H9 (cell line): ENCODE data around the gene CCDC12. TPM values are rescaled to one million over a fixed set of nuclear protein-coding genes. Genes with fewer than 3 reads are reported as not detected.

Source experiments
- DNase-seq: peaks from one replicate; pipeline ENCODE4 v3.0.0-alpha.2; 2017
- H2AFZ ChIP-seq: one replicate; pipeline ENCODE4 v1.6.1; 2013; ENCODE audit warnings: mild to moderate bottlenecking, low read length, control low read depth, moderate library complexity
- H2AK5ac ChIP-seq: 2 replicates; pipeline ENCODE4 v1.6.1; 2013; ENCODE audit warnings: low read length, control low read depth, mixed read lengths; ENCODE audit not compliant: insufficient read length
- H2BK120ac ChIP-seq: one replicate; pipeline ENCODE4 v1.6.1; 2013; ENCODE audit warnings: low read depth, mild to moderate bottlenecking, low read length, control low read depth, inconsistent platforms; ENCODE audit not compliant: poor library complexity, severe bottlenecking
- H2BK12ac ChIP-seq: 2 replicates; pipeline ENCODE4 v1.6.1; 2013; ENCODE audit warnings: low read length, control low read depth, mixed read lengths, low read depth; ENCODE audit not compliant: insufficient read length
- H2BK15ac ChIP-seq: 2 replicates; pipeline ENCODE4 v1.6.1; 2013; ENCODE audit warnings: low read depth, low read length, control low read depth
- H2BK20ac ChIP-seq: one replicate; pipeline ENCODE4 v1.6.1; 2013; ENCODE audit warnings: low read depth, mild to moderate bottlenecking, low read length, control low read depth, inconsistent platforms; ENCODE audit not compliant: poor library complexity, severe bottlenecking
- H2BK5ac ChIP-seq: 2 replicates; pipeline ENCODE4 v1.6.1; 2013; ENCODE audit warnings: low read length, control low read depth, mixed read lengths; ENCODE audit not compliant: insufficient read length
- H3K14ac ChIP-seq: 2 replicates; pipeline ENCODE4 v1.6.1; 2013; ENCODE audit warnings: low read length, control low read depth; ENCODE audit not compliant: insufficient read depth
- H3K18ac ChIP-seq: 2 replicates; pipeline ENCODE4 v1.6.1; 2013; ENCODE audit warnings: low read depth, mild to moderate bottlenecking, mixed read lengths, low read length, control low read depth; ENCODE audit not compliant: insufficient read length
- H3K23ac ChIP-seq: 2 replicates; pipeline ENCODE4 v1.6.1; 2013; ENCODE audit warnings: low read length, control low read depth, mixed read lengths, low read depth; ENCODE audit not compliant: insufficient read length
- H3K23me2 ChIP-seq: 2 replicates; pipeline ENCODE4 v1.6.1; 2013; ENCODE audit warnings: low read depth, mild to moderate bottlenecking, mixed read lengths, low read length, control low read depth; ENCODE audit not compliant: insufficient read length, poor library complexity, severe bottlenecking
- H3K27ac ChIP-seq: 2 replicates; pipeline ENCODE4 v1.5.1; 2013; ENCODE audit warnings: low read length, control low read depth, mixed read lengths, low read depth; ENCODE audit not compliant: insufficient read length
- H3K27me3 ChIP-seq: 2 replicates; pipeline ENCODE4 v1.6.1; 2013; ENCODE audit warnings: low read length, control low read depth, inconsistent platforms; ENCODE audit not compliant: insufficient read depth
- H3K4ac ChIP-seq: 2 replicates; pipeline ENCODE4 v1.6.1; 2013; ENCODE audit warnings: low read depth, mild to moderate bottlenecking, control low read depth, inconsistent platforms, low read length, moderate library complexity
- H3K4me1 ChIP-seq: 2 replicates; pipeline ENCODE4 v1.6.1; 2013; ENCODE audit warnings: low read length, control low read depth, inconsistent platforms; ENCODE audit not compliant: insufficient read depth
- H3K4me2 ChIP-seq: 2 replicates; pipeline ENCODE4 v1.6.1; 2013; ENCODE audit warnings: low read length, control low read depth, mixed read lengths; ENCODE audit not compliant: insufficient read length, insufficient read depth
- H3K56ac ChIP-seq: 2 replicates; pipeline ENCODE4 v1.6.1; 2013; ENCODE audit warnings: low read depth, mild to moderate bottlenecking, mixed read lengths, low read length, control low read depth; ENCODE audit not compliant: insufficient read length
- H3K79me1 ChIP-seq: 2 replicates; pipeline ENCODE4 v1.6.1; 2013; ENCODE audit warnings: low read depth, mild to moderate bottlenecking, moderate library complexity, low read length, control low read depth, inconsistent platforms; ENCODE audit not compliant: insufficient read depth, poor library complexity, severe bottlenecking
- H3K79me2 ChIP-seq: 2 replicates; pipeline ENCODE4 v1.6.1; 2013; ENCODE audit warnings: low read length, control low read depth, inconsistent platforms; ENCODE audit not compliant: insufficient read depth
- H3K9ac ChIP-seq: 2 replicates; pipeline ENCODE4 v1.6.1; 2013; ENCODE audit warnings: low read length, control low read depth, mixed read lengths; ENCODE audit not compliant: insufficient read length; ENCODE audit errors: extremely low read depth
- H3K9me3 ChIP-seq: one replicate; pipeline ENCODE4 v1.6.1; 2013; ENCODE audit warnings: low read depth, low read length, inconsistent platforms; ENCODE audit not compliant: control insufficient read depth
- H3T11ph ChIP-seq: one replicate; pipeline ENCODE4 v1.6.1; 2013; ENCODE audit warnings: mild to moderate bottlenecking, low read length, control low read depth, inconsistent platforms
- H4K20me1 ChIP-seq: one replicate; pipeline ENCODE4 v1.6.1; 2013; ENCODE audit not compliant: control insufficient read depth, insufficient read length, insufficient read depth
- H4K5ac ChIP-seq: 2 replicates; pipeline ENCODE4 v1.6.1; 2013; ENCODE audit warnings: low read depth, mild to moderate bottlenecking, mixed read lengths, low read length, control low read depth; ENCODE audit not compliant: insufficient read length
- H4K8ac ChIP-seq: replicated peaks from 2 replicates; pipeline ENCODE4 v1.6.1; 2013; ENCODE audit warnings: low read length, control low read depth, mixed read lengths, low read depth; ENCODE audit not compliant: insufficient read length
- H4K91ac ChIP-seq: 2 replicates; pipeline ENCODE4 v1.6.1; 2013; ENCODE audit warnings: low read depth, mild to moderate bottlenecking, moderate library complexity, mixed read lengths, low read length, control low read depth; ENCODE audit not compliant: insufficient read length
- H3K27ac Mint-ChIP-seq, 3 experiments: 2 replicates in 2 of 3; 3 replicates in 1 of 3; pipeline ENCODE4 v1.8.0; 2020 to 2021; ENCODE audit warnings: mixed read lengths in 3 of 3, mild to moderate bottlenecking in 1 of 3, moderate library complexity in 1 of 3
- H3K27me3 Mint-ChIP-seq: 2 replicates; pipeline ENCODE4 v1.8.0; 2021; ENCODE audit warnings: low read depth, mild to moderate bottlenecking, moderate library complexity, mixed read lengths
- H3K36me3 Mint-ChIP-seq, 3 experiments: 2 replicates in 2 of 3; 3 replicates in 1 of 3; pipeline ENCODE4 v1.8.0; 2020 to 2021; ENCODE audit warnings: low read depth in 3 of 3, mixed read lengths in 3 of 3; ENCODE audit not compliant: insufficient read depth in 1 of 3
- H3K4me1 Mint-ChIP-seq, 2 experiments: 2 replicates each; pipeline ENCODE4 v1.8.0; 2020; ENCODE audit warnings: mixed read lengths in 2 of 2
- H3K4me3 Mint-ChIP-seq, 2 experiments: 2 replicates in 1 of 2; 3 replicates in 1 of 2; pipeline ENCODE4 v1.8.0; 2020 to 2021; ENCODE audit warnings: mild to moderate bottlenecking in 2 of 2, mixed read lengths in 2 of 2, moderate library complexity in 1 of 2
- H3K9me3 Mint-ChIP-seq, 2 experiments: 2 replicates in 1 of 2; 3 replicates in 1 of 2; pipeline ENCODE4 v1.8.0; 2020; ENCODE audit warnings: mild to moderate bottlenecking in 2 of 2, mixed read lengths in 2 of 2, moderate library complexity in 1 of 2
- WGBS: extraction: QIAGEN DNeasy Blood & Tissue Kit; methylation state at CpG from one replicate; pipeline ENCODE4 v1.1.7; 2013; ENCODE audit warnings: missing lambda C conversion rate, low lambda C conversion rate, mixed read lengths; ENCODE audit not compliant: insufficient read length; ENCODE audit errors: extremely low coverage; 5-methylcytosine and 5-hydroxymethylcytosine counted together
- total RNA-seq: library from RNA; stranded (reverse); gene quantifications from 2 replicates; pipeline ENCODE4 v1.2.1, GENCODE V29; 2021
- TF ChIP-seq, protein P1 (sequence below): fragments of 200-600 bp; sonication (generic); conservative IDR thresholded peaks from 3 replicates; pipeline ENCODE4 v1.8.0; 2021; ENCODE audit warnings: antibody characterized with exemption, mild to moderate bottlenecking

Gene CCDC12
- total RNA-seq, 1 experiment from 2014 or later, result 54.0 TPM

DNA sequence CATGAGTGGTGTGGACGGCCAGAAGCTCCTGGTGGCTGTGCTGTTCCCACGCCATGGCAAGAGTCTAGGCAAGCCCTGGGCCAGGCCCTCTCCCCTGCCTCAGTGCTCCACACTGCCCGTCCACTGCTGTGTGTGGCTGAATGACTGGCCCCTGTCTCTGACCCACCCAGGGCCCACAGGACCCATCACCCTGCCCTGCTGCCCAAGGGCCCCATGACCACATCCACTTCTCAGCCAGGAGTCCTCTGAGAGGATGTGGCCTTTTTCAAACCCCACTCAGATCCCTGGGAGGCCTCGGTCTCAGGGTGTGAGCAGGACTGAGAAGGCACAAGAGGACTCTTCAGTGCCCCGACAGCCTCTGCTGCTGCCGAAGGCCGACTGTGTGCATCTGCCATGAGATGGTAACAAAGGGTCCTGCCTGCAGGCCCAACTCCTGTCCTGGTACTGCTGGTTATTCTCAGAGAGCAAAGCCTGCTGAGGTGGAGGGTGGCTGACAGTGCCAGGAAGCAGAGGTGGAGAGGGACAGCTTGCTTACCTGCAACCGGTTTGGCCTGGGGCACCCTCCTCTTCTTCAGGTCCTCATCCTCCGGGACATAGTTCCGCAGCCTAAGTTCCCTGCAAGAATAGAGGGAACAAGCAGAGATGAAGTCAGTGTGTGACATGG, 51.5 kb downstream of the CCDC12 start:
- Mint-ChIP-seq H3K4me1 (peaks cover 0 to 3% of the 10 kb centered on the region in 2 experiments; a peak in 1 of 4 replicates), H3K9me3 (no peaks in the 10 kb centered on the region; a peak in 1 of 5 replicates), H3K27me3 (no peaks in the 10 kb centered on the region; the same call in 1 of the 2 replicates), H3K4me3 (no peak overlapping the region), H3K27ac (no peak overlapping the region), H3K36me3 (peaks cover 34 to 70% (median 67%) of the 10 kb centered on the region in 3 experiments)
- Histone ChIP-seq H2BK15ac (no peak overlapping the region), H3K56ac (no peak overlapping the region), H3K4me1 (no peaks in the 10 kb centered on the region), H2BK120ac (no peak overlapping the region), H2AFZ (no peak overlapping the region), H4K5ac (no peak overlapping the region), H3T11ph (no peak overlapping the region), H2BK5ac (no peak overlapping the region), H4K91ac (no peak overlapping the region), H4K20me1 (no peaks in the 10 kb centered on the region), H3K27ac (no peak overlapping the region), H2BK20ac (no peak overlapping the region), H3K27me3 (no peaks in the 10 kb centered on the region), H3K4me2 (no peak overlapping the region), H4K8ac (no peak overlapping the region), H3K14ac (no peak overlapping the region), H3K9ac (no peak overlapping the region), H3K79me2 (no peaks in the 10 kb centered on the region), H3K23ac (no peak overlapping the region), H3K23me2 (no peaks in the 10 kb centered on the region), H3K4ac (no peak overlapping the region), H2AK5ac (no peak overlapping the region), H3K18ac (no peak overlapping the region), H3K79me1 (no peaks in the 10 kb centered on the region), H3K9me3 (no peaks in the 10 kb centered on the region), H2BK12ac (no peak overlapping the region)
- no peak for DNase-seq
- no CpG with 5 or more reads among the region's 10 CpGs for WGBS
- TF ChIP-seq, protein P1, sequence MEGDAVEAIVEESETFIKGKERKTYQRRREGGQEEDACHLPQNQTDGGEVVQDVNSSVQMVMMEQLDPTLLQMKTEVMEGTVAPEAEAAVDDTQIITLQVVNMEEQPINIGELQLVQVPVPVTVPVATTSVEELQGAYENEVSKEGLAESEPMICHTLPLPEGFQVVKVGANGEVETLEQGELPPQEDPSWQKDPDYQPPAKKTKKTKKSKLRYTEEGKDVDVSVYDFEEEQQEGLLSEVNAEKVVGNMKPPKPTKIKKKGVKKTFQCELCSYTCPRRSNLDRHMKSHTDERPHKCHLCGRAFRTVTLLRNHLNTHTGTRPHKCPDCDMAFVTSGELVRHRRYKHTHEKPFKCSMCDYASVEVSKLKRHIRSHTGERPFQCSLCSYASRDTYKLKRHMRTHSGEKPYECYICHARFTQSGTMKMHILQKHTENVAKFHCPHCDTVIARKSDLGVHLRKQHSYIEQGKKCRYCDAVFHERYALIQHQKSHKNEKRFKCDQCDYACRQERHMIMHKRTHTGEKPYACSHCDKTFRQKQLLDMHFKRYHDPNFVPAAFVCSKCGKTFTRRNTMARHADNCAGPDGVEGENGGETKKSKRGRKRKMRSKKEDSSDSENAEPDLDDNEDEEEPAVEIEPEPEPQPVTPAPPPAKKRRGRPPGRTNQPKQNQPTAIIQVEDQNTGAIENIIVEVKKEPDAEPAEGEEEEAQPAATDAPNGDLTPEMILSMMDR, result no peak
